HG02571 (cell line): ENCODE data around the gene CHI3L2.
"Not testable (repeated sequence)": the region's sequence is repeated elsewhere in the genome, so short reads cannot be mapped to it uniquely, and the experiment has no call there.

ENCODE experiments used
- ATAC-seq: cut with Tn5 transposase; IDR thresholded peaks from one replicate; pipeline ENCODE4 v1.9.1; 2021; ENCODE audit warnings: mild to moderate bottlenecking, moderate library complexity; ENCODE audit not compliant: unreplicated experiment

Gene CHI3L2

DNA sequence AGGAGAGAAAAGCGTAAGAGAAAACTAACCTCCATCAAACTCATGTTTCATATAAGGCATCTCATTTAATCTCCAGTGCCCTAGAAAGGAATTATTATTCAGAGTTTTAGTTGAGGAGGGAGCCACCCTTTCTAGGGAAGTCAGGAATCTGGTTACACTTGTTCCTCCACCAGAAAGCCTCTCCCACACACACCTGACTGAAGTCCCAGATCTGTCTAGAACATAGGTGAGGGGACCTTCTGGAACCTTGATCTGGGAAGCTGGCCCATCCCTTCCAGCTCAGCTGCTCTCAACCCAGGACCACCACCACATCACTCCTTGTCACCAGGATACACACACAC lies 25.2 kb upstream of the CHI3L2 start:
- no peak for ATAC-seq

DNA sequence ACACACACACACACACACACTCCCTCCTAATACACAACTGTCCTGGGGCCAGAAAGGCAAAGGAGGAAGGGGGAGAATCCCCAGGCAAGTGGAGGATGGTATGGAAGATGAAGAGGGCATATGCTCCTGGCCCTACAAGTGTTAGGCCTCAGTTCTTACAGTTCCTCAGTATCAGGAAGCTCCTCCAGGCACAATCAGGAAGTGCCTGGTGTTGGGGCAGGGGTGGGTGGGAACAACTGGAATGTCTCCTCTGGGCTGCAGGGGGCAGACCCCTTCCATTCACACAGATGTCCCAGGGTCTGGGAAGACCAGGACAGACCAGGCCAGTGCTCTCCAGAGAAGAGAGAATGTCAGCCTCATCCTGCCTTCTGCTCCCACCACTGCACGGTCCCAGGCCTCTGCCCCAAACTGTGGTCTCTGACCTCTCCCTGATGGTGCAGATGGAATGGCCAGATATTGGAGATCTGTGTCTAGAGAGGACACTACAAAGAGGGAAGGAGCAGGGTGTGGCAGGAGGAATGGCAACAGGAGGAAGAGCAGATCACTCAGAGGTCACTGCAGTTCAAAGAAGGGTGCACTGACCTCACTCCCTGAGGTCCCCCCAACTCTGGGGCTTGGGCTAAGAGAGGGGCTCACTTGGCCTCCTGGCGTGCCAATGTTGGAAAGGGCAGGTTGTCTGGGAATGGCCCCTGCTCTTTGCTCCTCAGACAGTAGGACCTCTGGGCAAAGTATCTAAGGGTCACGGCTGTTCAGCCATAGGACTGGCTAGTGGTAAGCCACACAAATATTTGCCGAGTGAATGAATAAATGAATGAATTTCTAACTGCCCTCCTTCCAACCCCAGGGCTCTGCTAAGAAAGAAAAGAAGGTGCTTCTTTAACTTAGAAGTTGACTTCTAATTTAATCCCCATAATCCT lies 24.5 kb upstream of the CHI3L2 start:
- ATAC-seq: no peak

DNA sequence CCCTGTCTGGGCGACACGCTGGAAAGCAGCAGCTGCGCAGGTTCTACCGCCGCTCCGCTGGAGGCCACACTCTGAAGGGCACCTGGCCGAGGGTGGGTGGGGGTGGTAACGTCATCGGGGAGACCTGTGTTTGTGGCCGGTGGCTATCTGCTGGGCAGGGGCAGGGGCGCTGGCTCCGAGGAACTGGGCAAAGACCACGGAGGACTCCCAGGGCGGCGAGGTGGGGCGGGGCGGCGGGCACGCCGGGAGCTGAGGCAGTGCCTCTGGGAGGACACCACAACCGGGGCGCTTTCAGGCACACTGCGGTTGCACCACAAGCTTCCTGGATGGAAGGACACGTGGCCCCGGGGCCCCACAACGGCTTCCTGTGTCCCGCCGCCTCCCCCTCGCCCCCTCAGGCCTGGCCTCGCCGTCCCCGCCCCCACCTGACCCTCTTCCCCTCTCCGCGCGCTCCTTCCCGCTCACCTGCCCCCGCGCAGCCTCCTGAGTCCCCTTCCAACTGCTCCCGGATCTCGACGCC lies 23.8 kb upstream of the CHI3L2 start:
- ATAC-seq: peak; percentile 68

- ATAC-seq: peak; percentile 72
Observed at GRCh38 chr1:111204201-111204982, 23.1 kb upstream of the CHI3L2 start.

- ATAC-seq: no peak
Observed at GRCh38 chr1:111204983-111205713, 22.4 kb upstream of the CHI3L2 start.

- ATAC-seq: no peak
Observed at GRCh38 chr1:111205714-111206050, 21.8 kb upstream of the CHI3L2 start.

- ATAC-seq: no peak
Observed at GRCh38 chr1:111208921-111209320, 18.6 kb upstream of the CHI3L2 start.

- no peak for ATAC-seq
Observed at GRCh38 chr1:111209622-111210021, 17.9 kb upstream of the CHI3L2 start.

- no peak for ATAC-seq
Observed at GRCh38 chr1:111211921-111212320, 15.6 kb upstream of the CHI3L2 start.

GRCh38 chr1:111212634-111213335 lies 14.7 kb upstream of the CHI3L2 start:
- ATAC-seq: no peak

- ATAC-seq: no peak
Observed at GRCh38 chr1:111213412-111213811, 14.1 kb upstream of the CHI3L2 start.

DNA sequence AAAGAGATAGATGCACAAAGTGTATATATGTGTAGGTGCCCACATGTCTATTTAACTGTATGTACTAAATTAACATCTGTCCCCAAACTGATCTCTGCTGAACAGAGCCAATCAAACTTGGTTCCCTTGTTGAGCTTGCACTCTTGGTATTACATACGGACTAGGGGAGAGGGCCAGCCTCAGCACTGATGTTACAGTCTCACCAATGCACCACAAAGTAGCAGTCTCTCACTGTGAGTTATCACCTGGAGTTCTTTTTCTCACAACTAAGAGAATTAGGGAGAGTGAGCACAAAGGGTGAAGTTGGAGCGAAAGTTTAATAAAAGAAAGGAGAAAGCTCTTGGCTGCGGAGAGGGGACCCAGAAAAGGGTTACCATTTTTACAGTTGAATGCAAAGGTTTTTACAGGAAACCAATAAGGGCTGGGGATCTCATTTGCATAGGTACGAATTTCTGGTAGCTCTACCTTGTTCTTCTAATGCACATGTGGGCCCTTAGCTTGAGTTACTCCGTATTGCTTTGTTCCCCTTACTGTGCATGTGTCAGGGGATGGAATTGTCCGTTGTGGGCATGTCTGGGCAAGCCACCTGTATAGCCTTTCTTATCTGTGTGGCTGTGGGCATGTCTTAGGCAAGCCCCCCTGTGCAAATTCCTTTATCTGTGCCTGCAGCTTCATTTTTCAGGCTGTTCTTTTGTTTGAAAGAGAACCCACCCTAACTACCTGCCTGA lies 13.3 kb upstream of the CHI3L2 start:
- no peak for ATAC-seq

GRCh38 chr1:111214884-111215283 lies 12.6 kb upstream of the CHI3L2 start:
- no peak for ATAC-seq

- ATAC-seq: not testable (repeated sequence)
Observed at GRCh38 chr1:111215285-111215684, 12.2 kb upstream of the CHI3L2 start.

GRCh38 chr1:111216751-111217150 lies 10.8 kb upstream of the CHI3L2 start:
- no peak for ATAC-seq

- no peak for ATAC-seq
Observed at GRCh38 chr1:111217183-111217910, 10.2 kb upstream of the CHI3L2 start.

DNA sequence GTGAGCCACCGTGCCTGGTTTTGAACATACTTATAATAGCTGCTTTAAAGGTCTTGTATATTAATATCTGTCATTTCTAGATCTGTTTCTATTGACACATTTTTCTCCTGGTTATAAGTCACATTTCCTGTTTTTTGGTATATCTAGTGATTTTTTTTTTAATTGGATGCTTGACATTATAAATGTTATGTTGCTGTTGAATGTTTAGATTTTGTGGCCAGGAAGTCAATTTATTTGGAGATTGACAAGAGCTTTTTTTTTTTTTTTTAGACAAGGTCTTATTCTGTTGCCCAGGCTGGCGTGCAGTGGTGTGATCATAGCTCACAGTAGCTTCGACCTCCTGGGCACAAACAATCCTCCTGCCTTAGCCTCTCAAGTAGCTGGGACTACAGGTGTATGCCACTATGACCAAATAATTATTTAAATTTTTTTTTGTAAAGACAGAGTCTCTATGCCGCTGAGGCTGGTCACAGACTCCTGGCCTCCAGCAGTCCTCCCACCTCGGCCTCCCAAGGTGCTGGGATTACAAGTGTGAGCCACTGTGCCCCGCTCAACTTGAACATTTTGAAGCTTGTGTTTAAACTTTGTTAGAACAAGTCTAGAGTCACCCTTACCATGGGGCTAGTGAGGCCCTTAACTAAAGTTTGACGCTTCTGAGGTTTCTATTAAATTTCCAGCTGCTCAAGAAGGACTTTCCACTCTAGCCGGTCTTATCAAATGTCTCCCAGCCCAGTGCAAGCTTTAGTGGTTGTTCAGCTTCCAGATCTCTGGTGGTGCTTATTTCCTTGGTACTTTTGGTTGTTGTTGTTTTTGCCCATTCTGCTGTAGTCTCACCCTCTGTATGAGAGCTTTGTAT lies 8.6 kb upstream of the CHI3L2 start:
- no peak for ATAC-seq

DNA sequence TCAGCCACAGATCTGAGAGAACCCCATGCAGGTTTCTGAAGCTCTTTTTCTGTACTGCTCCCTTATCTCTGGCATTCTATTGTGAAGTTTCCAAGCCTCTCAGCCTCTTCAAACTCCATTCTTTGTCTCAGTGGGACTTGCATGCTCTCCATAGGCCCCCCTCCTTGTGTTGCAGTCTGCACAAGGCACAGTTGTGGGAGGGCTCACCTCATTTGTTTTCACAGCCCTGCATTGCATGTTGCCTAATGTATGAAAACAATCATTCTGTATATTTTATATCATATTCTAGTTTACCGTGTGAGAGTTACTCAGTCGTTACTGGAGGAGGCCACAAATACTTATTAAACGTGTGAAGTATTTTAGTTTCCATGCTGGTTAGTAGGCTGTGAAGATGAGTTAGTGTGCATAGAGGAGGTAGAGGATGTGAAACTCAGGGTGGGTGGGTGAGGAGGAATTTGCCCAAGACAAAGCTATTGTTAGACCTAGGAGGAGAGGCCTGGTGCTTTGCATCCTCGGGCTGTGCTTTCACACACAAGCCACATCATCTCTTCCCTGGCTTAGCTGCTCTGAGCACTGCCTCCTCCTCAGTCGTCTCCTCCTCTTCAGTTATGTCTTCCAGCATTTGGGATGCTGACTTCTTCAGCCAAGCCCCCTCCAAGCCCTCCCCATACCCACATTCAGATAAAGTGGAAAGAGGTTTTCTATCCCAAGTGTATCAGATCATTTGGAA lies 7.8 kb upstream of the CHI3L2 start:
- peak; percentile 27 for ATAC-seq
